ENCODE results near the gene CLSTN2.

Gene CLSTN2

GRCh38 chr3:140153736-140154135 is 218.8 kb downstream of the CLSTN2 start:
- FAIRE-seq: no peak

- FAIRE-seq: no peak
Measured at GRCh38 chr3:140157161-140157560, 222.2 kb downstream of the CLSTN2 start.

- no peak for FAIRE-seq
Measured at GRCh38 chr3:140159646-140160045, 224.7 kb downstream of the CLSTN2 start.

- FAIRE-seq: no peak
Measured at GRCh38 chr3:140160553-140160952, 225.6 kb downstream of the CLSTN2 start.

DNA sequence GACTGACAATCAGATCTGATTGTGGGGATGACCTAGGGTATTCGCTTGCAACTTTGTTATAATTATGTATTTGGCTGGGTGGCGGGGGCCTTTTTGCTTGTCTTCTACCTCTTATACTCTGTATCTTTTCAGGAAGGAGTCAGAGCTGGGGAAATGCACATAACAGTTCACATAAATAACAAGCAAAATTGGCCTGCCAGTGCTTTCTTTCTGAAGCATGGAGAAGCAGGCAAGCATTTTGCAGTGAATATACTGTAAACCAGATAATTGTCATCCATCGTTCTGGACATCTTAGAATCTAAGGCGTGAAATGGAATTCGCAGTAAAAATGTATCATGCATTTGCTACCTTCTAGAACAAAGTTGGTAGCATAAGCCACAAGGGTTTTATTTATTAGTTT is 227.6 kb downstream of the CLSTN2 start:
- no peak for FAIRE-seq

DNA sequence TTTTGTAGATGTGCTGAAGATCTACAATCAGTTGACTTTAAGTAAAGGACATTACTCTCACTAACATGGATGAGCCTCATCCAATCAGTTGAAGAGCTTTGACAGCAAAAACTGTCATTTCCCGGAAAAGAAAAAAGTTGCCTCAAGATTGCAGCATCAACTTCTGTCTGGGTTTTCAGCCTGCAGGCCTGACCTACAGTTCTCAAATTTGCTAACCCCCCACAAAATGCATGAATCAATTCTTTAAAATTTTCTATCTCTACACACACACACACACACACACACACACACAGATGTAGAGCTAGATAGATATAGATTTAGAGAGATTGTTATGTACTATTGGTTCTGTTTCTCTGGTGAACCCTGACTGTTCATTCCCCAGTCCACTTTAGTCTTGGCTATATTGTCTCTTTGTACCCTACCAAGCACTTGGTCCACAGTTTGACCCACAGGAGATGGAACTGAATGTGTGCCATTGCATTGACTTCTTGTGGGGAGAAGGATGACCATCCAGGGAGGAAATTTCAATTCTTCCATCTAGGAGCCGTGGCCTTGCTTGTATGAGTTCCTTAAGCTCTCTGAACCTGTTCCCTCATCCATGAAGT is 228.3 kb downstream of the CLSTN2 start:
- no peak for FAIRE-seq

DNA sequence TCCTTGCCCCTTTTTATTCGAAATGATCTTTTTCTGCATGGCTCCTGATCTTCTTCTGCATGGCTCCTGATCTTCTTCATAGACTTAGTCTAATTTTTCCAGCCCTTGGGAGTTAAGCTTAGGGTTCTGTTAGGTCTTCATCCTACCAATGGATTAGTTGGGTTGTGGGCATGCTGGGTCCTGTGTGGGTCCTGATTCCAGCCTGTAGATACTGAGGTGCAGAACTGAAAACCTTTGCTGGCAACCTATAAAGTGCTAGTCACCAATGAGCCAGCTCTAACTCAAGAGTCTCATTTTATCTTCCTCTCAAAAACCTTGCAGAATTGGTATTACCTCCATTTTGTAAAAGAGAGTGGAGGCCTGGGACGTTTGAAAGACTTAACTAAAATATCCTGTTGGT is 229.2 kb downstream of the CLSTN2 start:
- no peak for FAIRE-seq

- FAIRE-seq: no peak
Measured at GRCh38 chr3:140164922-140165590, 230.1 kb downstream of the CLSTN2 start.

- no peak for FAIRE-seq
Measured at GRCh38 chr3:140165781-140166180, 230.8 kb downstream of the CLSTN2 start.

DNA sequence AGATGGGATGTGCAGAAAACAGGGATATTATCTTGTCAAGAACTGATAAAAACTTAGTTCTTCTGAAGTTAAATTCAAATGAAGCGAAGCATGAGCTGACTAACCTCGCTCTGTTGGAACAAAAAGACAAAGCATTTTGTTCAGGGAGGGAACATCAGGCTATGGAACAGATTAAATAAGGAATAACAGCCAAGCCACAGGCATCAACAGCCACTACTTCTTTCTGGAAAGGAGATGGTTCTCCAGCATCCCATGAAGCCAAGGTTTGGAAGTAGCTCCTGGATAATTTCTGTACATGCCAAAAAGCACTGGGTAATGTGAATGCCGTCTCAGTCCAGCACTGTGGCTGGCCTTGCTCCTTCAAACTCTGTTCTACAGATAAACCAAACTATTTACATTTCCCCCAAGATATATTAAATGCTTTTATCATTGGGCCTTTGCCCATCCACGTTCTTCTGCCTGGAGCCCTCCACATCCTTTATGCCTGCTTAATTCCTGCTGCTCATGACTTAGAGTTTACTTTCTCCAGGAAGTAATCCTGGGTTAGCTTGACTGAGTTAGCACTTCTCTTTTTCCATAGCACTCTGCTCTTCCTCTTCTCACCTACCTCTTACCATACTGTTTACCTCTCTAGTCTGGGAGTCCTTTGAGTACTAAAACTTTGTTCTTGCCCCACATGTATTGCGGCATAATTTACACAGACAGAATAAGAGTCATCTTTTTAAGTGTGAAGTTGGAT is 232.0 kb downstream of the CLSTN2 start:
- no peak for FAIRE-seq

GRCh38 chr3:140167600-140168281 is 232.8 kb downstream of the CLSTN2 start:
- no peak for FAIRE-seq

- no peak for FAIRE-seq
Measured at GRCh38 chr3:140170612-140171011, 235.6 kb downstream of the CLSTN2 start.

DNA sequence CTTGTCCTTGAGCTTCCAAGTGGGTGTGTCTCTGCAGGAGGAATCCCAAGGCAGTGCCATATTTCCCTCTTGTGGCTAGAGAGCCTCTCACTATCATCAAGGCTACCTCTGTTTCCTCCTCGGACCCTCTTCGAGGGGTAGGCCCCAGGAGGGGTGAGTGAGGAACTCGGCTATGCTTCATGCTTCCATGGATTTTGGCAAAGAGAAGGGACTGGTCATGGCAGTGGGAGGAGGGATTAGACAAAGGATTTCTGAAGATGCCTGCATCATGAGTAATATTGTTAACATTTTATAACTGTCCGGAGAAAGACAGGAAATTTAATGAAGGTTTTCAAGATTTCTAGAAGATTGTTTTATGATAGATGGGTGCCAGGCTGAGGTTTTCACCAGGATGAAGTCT is 241.5 kb downstream of the CLSTN2 start:
- no peak for FAIRE-seq

DNA sequence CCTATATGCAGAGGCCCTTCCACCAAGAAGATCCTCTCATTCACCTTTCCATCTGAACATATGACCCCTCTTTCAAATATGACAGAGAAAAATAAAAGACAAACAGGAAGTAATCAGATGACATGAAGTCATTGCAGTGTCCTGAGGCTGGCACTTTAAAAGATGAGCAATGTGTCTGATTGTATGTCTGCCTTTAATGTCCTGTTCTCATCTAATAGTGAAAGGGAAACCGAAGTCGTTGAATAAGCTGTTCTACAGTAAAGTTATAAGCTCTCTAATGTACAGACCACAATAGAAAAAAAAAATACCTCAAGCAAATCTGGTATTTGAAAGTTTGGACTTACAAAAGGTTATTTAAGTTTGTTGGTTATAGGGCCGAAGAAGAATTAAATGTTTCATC is 243.0 kb downstream of the CLSTN2 start:
- FAIRE-seq: no peak

DNA sequence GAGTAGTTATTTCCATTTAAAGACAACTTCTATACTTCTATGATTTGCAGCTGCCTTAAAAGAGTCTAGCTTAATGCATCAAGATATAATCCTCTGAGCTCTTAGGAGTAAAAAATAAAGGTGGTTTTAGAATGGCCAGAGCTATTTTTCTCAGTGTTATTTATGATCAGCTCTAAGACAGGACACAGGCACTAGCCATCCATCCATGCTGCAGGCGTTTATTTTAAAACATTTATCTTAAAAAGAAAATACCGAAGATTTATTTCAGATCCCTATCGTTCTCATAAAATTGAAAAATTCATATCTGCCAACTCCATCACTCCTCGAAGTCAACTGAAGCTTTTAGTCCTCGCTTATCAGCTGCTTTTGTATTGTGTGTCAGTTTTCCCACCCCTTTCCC is 243.5 kb downstream of the CLSTN2 start:
- FAIRE-seq: no peak

DNA sequence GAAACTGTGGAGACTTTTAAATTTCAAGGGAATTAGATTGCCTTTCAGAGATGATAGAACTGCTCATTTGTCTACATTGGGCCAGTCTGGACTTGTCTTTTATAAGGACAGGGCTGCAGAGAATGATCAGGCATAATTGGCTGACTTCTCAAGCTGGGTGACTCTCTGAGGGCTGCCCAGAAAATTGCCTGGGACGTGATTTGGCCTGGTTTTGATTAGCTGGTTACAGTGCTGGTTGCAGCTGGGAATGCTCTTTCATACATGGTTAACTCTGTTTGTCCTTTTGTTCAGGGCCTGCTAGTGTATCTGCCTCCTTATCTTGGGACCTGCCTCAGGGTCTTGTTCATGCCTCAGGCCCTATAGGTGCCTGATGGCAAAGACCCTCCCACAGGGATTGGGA is 245.6 kb downstream of the CLSTN2 start:
- no peak for FAIRE-seq

GRCh38 chr3:140185375-140185774 is 250.4 kb downstream of the CLSTN2 start:
- FAIRE-seq: no peak

DNA sequence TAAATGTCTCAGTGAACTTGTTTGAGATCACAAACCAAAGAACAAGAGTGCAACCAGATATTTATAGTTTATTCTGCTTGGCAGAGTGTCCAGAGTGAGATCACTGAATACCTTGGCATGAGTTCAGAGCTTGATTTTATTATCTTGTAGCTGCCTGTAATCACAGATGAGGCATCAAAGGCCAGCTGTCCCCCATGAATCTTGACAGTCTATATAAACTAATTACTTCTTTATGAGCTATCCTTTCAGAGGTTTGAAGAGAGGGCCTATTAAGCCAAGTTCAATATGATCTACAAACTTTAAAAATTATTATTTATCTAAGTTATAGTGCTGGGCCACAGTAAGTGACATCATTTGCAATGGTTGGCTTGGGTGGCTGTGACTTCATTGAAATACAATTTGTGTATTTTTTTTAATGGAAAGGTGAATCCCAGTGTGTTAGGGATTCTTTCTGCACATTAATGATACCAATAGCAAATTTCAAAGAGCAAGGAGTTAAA is 251.5 kb downstream of the CLSTN2 start:
- FAIRE-seq: peak; percentile 5

DNA sequence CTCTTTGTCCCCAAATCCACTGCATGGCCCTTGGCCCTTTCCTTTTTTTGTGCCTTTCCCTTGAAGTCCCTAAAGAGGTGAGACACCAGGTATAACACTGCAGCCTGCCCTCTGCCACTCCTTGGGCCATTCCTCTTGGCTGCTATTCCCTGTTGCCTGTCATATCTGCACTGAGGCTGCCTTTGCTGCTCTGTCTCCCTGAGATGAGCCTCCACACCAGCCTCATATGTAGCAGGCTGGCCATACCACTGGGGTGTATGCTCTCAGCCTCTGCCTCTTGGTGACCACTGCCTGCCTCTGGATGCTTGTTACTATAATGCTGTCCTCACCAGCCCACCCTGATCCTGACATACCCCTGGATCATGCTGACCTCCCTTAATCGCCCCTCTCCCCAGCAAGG is 252.0 kb downstream of the CLSTN2 start:
- no peak for FAIRE-seq

DNA sequence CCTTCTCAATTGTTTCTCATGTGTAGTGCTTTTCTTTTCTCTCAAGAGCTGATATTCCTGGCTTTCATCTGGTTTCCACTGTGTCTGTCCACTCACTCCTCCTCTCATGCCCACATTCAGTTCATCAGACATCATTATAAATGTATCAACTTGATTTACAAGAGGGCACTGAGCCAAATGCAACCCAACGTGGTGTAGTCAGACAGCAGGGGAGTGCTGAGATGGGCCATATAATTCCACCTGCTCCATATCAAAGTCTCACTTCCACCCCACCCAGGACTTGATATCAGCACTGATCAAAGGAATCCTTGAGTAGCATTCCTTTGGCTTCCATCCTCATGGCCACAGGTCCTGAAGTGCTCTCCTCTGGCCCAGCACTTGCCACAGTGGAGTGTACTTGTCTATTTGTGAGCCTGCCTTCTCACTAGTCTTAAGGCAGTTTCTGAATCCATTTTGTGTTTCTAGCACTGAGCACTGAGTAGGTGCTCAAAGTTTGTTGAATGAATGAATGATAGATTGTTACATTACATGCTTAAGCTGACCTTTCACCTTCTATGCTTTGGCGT is 252.8 kb downstream of the CLSTN2 start:
- no peak for FAIRE-seq

- FAIRE-seq: no peak
Measured at GRCh38 chr3:140188285-140188684, 253.3 kb downstream of the CLSTN2 start.

- no peak for FAIRE-seq
Measured at GRCh38 chr3:140189267-140189666, 254.3 kb downstream of the CLSTN2 start.

DNA sequence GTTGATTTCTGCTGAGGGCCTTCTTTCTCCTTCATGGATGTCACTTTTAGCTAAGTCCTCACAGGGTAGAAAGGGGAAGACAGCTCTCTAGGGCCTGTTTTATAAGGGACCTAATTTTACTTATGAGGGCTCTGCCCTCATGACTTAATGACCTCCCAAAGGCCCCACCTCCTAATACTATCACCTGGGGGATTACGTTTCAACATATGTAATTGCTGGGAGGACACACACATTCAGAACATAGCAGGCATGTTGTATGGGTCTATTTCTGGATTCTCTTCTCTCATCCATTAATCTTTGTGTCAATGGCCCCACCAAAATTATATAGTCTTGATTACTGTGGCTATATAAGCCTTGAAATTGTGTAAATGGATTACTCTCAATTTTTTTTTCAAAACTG is 255.0 kb downstream of the CLSTN2 start:
- no peak for FAIRE-seq
